GM18502 (cell line): ENCODE results near the gene CPT1A.

Experiments
- ATAC-seq: cut with Tn5 transposase; IDR thresholded peaks from one replicate; pipeline ENCODE4 v1.9.1; 2021; ENCODE audit warnings: mild to moderate bottlenecking; ENCODE audit not compliant: unreplicated experiment, poor library complexity

The CPT1A gene

DNA sequence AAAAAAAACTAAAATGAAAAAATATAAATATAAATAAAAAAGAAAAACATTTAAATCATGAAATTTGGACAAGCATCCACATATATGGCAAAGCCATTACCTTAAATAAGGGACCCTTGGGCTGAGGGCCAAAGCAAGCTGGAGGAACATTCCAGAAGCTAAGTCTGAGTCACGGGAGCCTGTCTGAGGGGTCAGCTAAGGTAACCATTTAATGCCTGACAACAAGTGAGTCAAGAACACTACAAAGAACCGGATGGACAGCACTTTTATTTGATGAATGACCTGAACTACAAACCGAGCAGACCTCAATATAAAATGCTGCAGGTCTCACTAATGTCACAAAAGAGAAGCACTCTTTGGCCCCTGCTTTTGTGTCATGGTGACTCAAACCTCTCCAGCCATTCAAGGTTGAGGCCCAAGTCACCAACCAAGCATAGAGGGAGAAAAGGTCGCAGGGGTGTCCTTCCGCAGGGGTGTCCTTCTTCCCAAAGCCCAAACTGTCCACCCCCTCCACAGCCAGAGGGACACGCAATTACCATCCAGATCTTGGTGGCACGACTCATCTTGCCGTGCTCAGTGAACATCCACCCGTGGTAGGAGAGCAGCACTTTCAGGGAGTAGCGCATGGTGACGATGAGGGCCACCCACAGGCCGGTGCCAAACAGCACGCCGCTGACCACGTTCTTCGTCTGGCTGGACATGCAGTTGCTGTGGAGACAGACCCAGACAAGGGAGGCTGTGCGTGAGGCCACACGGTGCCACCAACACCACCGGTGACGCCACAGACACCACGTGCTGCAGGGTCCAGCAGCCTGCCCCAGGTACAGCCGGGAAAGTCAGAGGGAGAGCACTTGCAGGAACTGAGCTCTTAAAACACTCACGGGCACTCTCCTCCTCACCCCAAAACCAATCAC, 34.5 kb downstream of the CPT1A start:
- no peak for ATAC-seq

DNA sequence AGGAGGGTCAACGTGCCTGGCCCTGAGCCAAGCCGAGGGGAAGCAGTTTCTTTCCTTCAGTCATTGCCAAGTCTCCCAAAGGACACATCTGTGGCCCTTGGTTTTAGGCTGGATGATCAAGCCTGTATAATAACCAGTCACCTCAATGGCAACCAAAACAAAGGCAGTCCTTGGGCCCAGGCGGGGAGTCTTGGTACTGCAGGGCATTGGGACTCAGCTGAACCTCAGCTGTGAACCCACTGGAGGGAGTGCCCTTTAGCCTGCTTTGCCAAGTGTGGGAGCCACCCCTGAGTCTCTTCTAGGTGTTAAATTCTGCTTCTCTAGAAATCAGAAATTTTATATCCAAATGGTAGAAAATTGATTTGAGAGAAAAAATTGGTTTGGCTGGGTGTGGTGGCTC, 36.9 kb downstream of the CPT1A start:
- no peak for ATAC-seq

DNA sequence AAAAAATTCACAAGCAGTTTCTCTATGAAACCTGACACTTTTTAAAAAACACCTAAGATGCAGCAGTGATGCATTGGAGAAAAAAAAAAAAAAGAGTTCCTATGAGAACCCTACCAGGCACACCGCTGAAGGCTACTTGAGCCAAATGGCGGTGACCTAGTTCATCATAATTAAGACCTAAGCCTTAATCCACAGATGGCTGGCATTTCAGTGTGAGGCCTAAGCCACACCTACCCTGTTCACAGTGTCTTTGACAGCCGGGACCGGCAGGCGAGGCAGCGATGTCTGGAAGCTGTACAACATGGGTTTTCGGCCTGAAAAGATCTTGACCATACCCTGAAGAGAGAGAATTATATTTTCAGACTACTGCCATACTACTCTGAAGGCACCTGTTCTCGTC, 38.0 kb downstream of the CPT1A start:
- no peak for ATAC-seq

DNA sequence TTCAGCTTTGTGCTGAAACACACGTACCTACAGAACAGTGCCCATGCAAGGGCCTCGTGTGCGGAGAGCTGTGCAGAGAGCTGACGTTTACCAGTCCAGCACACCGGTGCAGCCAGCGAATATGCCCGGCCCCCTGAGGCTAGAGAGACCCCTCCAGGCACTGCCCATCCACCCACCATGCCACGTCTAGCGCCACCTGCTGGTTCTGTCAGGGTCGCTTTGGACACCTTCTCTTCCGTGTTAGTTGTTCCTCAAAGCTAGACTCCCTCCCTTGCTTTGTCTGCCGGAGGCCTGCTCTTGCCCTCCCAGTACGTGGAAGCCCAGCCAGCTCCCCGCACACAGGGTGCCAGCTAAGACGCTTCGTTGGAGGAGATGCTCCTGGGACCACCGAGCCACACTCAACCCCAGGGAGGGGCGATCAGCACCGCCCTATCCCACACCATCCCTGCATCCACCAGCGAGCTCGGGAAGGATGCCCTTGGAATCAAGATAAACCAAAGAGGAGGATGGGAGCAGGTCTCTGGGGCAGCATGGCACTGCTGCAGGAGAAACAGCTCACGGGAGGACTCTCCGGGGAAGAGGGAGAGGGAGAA, 43.4 kb downstream of the CPT1A start:
- ATAC-seq: no peak

DNA sequence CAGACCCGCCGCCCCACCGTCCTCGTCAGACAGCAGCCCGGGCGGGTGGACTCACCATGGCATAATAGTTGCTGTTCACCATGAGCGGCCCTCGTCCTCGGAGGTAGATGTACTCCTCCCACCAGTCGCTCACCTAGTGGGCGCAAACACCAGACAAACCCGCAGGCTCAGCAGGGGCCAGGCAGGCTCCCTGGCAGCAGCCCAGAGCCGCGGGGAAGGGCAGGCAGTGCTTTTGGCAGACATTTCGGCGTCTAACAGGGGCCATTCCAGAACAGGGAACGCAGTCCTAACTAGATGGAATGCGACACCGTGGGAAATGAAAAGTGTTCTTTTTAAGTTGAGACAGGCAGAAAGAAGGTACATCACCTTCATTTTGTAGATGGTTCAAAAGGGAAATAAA, 44.9 kb downstream of the CPT1A start:
- ATAC-seq: no peak

DNA sequence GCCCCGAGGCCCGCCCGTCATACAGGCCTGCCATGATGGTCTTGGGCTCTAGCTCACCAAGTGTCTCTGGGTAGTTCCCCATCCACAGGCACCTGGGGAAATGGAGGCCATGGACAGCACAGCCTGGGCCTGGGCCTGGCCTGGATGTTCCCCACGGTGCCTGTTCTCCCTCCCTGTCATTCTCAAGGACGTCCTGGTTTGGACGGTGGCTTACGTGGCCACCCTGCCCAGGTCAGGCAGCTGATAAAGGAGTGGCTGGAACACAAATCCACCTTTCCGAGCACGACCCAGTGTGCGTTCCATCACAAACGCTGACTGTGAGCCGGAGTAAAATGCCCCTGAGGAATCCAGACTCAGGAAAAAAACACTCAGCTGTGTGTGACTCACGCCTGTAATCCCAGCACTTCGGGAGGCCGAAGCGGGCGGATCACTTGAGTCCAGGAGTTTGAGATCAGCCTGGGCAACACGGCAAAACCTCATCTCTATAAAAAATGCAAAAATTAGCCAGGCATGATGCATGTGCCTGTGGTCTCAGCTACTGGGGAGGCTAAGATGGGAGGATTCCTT, 49.2 kb downstream of the CPT1A start:
- no peak for ATAC-seq

DNA sequence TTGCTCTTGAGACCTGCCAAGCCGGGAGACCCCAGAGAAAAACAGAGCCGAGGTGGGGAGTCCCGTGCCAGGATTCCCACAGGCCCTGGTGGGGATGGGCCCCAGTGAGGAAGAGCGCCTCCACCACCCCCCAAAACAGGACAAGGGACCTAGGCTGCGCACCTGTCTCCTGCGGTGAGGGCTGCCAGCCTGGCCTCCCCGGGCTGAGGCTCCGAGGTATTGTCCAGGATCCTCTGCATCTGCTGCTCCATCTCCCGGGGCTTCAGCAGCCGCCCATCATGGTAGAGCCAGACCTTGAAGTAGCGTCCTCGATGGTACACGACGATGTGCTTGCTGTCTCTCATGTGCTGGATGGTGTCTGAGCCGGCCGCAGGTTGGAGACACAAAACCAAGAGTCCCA, 57.1 kb downstream of the CPT1A start:
- ATAC-seq: no peak

DNA sequence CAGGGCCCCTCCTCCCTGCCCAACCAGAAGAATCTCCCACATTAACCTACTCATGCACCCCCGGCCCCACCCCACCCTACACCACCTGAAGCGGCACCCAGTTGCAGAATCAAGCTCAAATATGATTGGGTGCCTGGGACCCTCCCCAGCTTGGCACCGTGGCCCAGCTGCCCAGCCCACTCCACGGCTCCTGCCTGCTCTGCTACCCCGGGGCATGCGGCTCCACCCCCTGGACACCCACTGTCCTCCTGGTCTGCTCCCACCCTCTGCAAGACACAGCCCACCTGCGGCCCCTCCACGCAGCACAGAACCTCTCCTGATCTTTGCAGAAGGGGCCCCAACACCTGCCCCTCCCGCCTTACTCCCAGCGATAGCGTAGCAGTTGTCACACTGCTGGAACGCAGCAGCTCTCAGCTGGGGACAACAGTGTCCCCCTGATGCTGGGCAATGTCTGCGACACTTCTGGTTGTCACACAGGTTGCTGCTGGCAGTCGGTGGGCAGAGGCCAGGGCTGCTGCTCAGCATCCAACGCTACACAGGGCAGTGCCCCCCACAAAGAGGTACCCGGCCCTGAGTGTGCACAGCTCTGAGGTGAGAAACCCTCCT, 58.4 kb downstream of the CPT1A start:
- no peak for ATAC-seq

DNA sequence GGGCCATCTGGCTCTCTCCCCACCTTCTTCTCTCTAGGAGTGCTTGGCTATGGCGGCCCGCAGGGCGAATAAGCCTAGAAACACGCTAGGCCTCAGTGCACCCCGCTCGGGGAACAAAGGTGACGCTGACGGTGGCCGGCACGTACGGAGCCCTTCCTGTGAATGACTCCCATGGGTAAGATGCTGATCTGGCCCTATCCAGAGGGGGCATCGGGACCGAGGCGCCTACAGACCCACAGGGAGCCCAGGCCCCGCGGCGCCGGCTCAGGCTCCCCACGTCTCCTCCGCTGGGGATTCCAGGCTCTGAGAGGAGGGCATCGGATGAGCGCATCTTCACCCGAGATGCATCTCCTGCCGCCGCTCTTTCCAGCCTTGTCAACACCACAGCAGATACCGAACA, 59.0 kb downstream of the CPT1A start:
- no peak for ATAC-seq

DNA sequence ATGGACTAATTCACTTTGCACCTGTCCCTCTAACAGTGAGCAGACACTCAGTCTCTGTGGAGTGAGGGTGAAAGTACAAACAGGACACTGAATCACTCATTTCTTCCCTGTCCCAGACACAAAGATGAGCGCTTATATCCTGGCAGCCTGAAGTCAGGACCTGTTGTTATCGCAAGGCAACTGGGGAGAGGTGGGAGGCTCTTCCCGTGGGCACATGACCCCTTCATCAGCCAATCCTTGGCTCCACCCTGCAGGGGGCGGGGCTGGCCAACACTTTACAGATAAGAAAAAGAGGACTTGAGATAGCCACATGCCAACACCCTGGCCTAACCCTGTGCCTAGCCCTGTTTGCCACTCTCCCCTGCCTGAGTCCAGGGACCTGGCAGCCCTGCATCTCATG, 60.9 kb downstream of the CPT1A start:
- ATAC-seq: no peak

DNA sequence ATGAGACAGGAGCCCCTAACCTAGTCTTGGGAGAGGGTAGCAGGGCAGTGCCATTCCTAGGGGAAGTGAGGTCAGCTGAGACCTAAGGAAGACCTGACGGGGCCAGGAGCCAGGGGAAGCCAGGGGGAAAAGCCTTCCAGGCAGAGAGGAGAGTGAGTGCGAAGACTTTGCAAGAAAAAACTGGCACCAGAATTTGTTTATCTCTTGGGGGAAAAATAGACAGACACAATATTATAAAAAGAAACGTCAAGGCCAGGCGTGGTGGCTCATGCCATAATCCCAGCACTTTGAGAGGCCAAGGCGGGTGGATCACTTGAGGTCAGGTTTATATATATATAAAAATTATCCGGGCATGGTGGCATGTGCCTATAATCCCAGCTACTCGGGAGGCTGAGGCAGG, 63.5 kb downstream of the CPT1A start:
- ATAC-seq: no peak

DNA sequence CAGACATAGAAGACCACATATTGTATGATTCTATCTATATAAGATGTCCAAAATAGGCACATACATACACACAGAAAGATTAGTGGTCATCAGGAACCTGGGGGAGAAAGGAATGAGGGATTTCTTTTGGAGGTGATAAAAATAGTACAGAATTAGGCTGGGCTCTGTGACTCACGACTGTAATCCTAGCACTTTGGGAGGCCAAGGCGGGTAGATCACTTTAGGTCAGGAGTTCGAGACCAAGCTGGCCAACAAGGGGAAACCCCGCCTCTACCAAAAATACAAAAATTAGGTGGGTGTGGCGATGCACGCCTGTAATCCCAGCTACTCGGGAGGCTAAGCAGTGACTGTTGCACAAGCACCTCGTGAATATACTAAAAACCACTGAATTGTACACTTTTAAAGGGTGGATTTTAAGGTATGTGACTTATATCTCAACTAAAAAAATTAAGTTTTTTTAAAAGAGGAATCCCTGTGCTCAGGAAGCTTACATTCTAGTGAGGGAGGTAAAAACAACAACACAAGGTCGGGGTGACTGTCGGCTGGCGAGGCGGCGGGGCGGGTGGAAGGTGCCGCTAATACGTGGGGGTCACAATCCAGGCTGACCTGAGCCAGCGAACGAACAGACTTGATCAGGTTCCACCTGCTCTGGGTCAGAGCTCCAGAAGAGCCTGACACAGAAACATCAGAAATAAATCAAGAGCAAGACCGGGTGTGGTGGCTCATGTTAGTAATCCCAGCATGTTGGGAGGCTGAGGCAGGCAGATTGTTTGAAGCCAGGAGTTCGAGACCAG, 65.1 kb downstream of the CPT1A start:
- no peak for ATAC-seq

DNA sequence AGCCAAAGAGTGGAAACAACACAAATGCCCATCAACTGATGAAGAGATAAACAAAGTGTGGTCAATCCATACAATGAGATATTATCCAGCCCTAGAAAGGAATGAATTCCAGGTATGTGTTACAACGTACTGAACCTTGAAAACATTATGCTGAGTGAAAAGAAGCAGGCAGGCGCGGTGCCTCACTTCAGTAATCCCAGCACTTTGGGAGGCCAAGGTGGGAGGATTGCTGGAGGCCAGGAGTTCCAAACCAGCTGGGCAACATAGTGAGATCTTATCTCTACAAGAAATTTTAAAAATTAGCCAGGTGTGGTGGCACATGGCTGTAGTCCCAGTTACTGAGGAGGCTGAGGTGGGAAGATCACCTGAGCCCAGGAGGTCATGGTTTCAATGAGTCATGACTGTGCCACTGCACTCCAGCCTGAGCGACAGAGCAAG, 65.7 kb downstream of the CPT1A start:
- no peak for ATAC-seq

DNA sequence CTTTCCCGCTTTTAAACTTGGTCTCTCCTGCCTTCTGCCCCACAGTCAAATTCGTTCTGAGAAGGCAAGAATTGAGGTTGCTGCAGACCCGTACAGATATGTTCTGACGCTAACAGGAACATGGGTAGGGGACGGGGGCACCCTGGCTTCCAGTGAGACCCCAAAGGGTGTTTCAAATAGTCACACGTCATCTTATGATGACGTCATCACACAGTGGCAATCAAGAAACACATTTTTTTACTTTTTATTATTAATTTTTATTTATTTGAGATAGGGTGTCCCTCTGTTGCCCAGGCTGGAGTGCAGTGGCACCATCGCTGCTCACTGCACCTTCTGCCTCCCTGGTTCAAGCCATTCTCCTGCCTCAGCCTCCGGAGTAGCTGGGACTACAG, 67.5 kb downstream of the CPT1A start:
- ATAC-seq: no peak

DNA sequence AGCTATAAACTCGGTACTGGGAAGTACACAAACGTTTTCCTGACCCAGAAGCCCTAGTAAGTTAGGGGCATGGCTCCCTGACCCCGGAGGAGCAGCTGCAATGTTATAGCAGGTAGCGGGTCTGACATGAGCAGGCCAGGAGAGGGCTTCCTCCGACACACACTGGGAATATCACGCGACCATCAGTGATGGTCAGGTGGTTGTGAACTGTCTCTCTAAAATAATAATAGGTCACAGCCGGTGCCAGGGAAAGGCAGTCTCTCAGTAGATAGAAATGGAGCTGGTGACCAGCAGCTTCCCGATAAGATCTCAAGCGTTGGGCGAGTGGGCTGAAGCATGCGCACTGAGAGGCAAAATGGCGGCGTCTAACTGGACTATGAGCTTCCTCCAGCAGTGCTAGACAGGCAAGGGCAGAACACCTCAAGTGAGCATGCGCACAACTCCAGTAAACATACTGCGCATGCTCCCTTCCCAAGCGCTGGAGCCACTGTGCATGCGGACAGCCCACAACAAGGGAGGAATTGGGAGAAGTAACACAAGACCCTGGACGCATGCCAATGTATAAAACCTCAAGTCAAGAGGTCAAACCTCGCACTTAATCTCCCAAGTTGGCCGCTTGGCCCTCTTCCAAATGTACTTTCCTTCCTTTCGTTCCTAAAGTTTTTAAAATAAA, 68.1 kb downstream of the CPT1A start:
- ATAC-seq: no peak

DNA sequence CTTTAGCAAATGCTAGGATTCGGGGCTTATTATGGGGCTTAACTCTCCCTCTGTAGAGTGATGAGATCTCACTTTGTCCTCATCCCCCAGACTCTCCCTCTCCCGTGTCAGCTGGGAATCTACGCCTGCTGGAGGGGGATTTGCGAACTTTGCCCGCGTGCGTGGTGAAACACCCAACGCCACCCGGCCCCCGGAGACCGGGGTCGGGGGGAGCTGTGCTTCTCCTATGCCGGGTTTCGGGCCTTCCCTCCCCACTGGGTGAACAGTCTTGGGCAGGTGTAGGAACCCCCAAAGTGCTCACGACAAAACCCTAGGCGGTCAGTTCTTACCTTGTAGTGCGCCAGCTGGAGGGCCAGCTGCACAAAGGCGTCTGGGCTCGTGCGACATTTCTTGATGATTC, 68.8 kb downstream of the CPT1A start:
- no peak for ATAC-seq

DNA sequence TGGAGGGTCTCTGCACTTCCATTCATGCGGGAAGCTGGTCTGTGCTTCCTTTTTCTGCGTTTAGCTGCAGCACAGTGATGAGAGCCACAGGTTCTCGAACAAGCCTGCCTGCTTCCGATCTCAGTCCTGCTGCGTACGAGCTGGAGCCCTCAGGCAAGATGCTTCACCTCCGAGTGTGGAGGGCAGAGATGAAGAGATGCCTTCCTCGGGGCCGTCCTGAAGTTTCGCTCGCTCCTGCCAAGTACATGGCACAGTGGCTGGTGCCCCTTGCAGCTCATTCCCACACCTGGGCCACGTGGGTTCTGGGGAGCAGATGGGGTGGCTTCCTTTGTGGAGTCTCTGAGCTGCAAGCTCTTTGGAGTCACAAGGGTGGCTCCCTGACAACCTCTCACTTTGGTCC, 70.9 kb downstream of the CPT1A start:
- ATAC-seq: no peak

DNA sequence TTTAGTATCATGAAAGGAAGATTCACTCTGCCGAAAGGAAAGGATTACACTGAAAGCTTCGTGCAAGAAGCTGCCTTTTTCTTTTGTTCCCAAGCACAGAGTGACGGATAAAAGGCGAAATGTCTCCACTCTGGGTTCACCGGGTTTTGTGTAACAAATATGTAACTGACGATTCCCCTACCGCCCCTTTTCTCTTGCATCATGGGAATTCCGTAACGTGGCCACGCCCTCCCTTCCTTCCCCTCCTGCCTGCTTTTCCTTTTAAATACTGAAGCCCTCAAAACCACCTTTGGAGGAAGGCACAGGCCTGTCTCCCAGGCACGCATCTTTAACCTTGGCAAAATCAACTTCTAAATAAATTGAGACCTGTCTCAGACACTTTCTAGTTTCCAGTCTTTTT, 74.0 kb downstream of the CPT1A start:
- ATAC-seq: no peak

DNA sequence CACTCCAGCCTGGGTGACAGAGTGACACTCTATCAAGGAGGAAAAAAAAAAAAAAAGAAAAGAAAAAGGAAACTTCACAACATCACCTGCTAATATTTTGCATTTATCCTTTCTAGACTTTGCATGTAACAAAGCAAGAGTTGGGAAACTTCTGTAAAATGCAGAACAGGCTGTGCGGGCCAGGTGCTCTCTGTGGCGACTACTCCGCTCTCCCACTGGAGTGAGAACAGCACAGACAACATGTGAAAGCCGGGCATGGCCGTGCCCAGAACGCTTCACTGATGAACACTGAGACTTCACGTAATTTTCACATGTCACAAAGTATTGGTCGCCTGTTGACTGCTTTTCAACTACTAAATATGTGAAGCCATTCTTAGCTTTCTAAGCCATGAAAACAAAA, 74.9 kb downstream of the CPT1A start:
- no peak for ATAC-seq

DNA sequence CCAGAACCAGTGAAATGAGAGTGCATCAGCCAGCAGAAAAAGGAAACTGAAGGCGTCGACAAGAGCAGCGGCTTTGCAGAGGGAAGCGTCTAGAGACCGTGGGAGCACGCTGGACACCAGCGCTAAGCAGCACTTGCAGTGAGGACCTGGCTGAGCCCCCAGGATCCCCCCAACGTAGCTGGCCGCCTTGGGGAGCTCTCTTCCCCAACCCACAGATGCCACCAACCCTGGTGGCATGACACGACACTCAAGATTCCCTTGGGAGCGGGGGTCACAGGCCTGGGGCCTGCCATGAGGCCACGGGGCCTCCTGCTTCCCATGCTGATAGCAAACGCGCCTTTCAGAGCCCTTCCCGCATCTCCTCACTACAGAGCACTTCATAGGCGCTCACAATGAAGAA, 77.0 kb downstream of the CPT1A start:
- ATAC-seq: no peak
